GM10266 (cell line): ENCODE results near the gene AHSG.

ENCODE experiments used
- DNase-seq: peaks from one replicate; pipeline ENCODE4 v3.0.0; 2012; ENCODE audit errors: extremely low spot score
- CTCF ChIP-seq: IDR thresholded peaks from 2 replicates; pipeline ENCODE4 v1.5.1; 2012; ENCODE audit warnings: mild to moderate bottlenecking, low read depth; ENCODE audit not compliant: control insufficient read depth, insufficient read depth; ENCODE audit errors: missing control alignments

Gene AHSG

DNA sequence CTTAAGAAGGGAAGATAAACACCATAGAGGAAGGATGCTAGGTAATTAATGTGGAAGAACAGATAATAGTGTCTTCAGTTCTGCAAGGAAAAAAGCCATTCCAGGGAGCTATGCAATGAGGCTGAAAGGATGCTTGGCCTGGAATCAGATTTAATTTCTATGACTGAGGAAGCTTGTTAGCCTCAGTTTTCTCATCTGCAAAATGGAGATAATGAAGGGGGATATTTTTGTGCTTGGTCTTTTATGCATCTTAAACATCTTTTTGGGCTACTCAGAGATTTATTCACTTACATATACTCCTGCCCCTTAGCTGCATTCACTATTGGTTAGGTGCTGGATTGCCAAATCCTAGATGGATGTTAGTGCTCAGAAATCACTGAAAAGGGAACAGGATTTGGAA, 25.7 kb upstream of the AHSG start:
- no peak for TF ChIP-seq CTCF
- no peak for DNase-seq

DNA sequence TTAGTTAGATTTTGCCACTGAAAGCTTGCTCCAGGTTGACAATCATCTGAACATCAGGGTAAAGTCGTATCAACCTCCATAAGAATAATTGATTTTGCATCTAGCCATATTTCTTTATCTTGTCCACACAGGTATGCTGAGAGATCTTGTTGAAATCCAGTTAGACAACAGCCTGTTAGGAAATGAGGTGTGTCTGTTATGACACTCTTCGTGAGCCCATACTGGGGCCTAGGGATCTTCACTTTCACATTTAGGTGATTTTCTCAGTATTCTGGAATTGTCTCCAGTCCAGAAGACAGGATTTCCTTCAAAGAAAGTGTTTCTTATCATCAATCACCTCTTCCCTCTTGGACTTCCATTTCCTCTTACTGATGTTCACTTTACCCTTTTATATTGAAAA, 24.2 kb upstream of the AHSG start:
- DNase-seq, result no peak
- no peak for TF ChIP-seq CTCF

DNA sequence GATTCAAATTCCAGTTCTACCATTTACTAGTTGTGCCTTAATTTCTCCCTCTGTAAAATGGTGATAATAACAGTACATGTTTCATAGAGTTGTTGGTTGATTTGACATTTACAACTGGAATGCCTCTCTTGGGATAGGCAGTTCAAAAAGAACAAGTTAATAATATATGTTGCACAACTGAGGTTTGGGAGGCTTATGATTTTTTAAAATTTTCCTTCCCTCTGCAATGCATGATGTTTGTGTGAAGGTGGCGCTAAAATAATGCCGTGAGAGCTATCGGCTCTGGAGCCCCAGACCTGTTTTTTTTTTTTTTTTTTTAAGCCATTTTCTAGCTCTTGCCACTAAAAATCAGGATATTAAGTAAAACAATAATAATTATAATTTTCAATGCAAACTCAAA, 23.7 kb upstream of the AHSG start:
- DNase-seq, result no peak

GRCh38 chr3:186589856-186590579, 22.8 kb upstream of the AHSG start:
- no peak for DNase-seq

More for the DNA sequence above, 23.7 kb upstream of the AHSG start:
- no peak for TF ChIP-seq CTCF

DNA sequence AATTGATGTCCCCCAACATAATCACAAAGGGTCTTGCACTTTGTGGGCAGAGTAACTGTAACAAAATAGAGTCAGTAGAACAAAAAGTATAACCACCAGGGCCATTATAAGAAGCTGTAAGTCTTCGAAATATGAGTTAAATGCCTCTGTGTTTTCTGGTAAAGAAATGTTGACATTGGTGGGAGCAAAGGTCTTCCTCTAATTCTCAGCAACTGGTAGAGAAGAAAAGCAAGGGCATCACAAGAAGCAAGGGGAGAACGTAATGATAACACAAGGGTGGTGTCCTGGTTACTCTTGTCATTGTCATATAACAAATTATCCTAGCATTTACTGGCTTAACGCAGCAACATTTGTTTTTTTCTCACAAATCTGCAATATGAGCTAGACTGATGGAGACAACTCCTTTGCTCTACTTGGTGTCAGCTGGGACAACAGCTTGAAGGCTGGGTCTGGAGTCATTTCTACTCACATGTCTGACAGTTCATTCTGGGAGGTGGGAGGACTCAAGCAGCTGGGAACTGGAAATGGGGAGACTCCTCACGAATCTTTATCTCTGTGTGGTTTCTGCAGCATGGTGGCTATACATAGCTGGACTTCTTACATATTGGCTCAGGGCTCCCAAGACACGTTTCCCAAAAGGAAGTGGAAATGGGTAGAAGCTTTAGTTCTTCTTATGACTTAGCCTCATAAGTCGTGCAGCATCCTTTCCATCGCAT, 22.1 kb upstream of the AHSG start:
- no peak for DNase-seq
- no peak for TF ChIP-seq CTCF

More at GRCh38 chr3:186589856-186590579, 22.8 kb upstream of the AHSG start:
- no peak for TF ChIP-seq CTCF

DNA sequence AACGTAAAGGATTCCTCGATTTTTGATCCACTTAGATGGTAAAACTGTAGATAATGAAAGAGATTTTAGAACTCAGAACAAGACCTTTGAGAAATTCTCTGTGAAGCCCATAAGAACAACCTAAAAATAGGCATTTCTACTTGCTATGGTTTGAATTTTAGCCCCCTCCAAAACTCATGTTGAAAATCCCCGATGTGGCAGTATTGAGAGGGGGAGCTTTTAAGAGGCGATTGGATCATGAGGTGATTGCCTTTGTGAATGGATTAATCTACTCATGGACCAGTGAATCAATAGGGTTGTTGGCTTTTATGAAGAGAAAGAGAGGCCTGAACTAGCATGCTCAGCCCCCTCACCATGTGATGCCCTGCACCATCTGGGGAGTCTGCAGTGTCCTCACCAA, 20.2 kb upstream of the AHSG start:
- no peak for DNase-seq
- no peak for TF ChIP-seq CTCF

- TF ChIP-seq CTCF, result no peak
These were observed 19.0 kb upstream of the AHSG start for GRCh38 chr3:186593862-186594261.

More at GRCh38 chr3:186593862-186594261, 19.0 kb upstream of the AHSG start:
- DNase-seq, result no peak
